H1 (cell line): ENCODE results near the gene CLASP2. TPM values are rescaled to one million over a fixed set of nuclear protein-coding genes. Genes with fewer than 3 reads are reported as not detected.

Source experiments
- CTCF ChIA-PET: fragments of 300-600 bp; sonication (Branson Sonifier 250); formaldehyde crosslinking; loops from one replicate; lab custom pipeline; 2021; ENCODE audit not compliant: partially characterized antibody; lab: Charles Lee
- POLR2A ChIA-PET: fragments of 300-600 bp; sonication (Branson Sonifier 250); formaldehyde crosslinking; loops from one replicate; lab custom pipeline; 2021; ENCODE audit warnings: inconsistent platforms; ENCODE audit not compliant: partially characterized antibody; lab: Charles Lee
- DNase-seq, 2 experiments: peaks; one replicate each; pipeline versions ENCODE4 v3.0.0 to v3.0.0-alpha.2; 2010 to 2022; ENCODE audit warnings: low spot score in 2 of 2, low read depth in 1 of 2, mixed read lengths in 1 of 2
- FAIRE-seq: peaks from 2 replicates; lab custom pipeline; 2011; peaks lifted over from hg19 to GRCh38; lab: Jason Lieb, UNC
- H2AFZ ChIP-seq: 2 replicates; pipeline ENCODE4 v1.8.1; 2012; ENCODE audit warnings: low read length, inconsistent platforms
- H2AK5ac ChIP-seq: 2 replicates; pipeline ENCODE4 v1.6.1; 2013; ENCODE audit warnings: low read depth, low read length
- H2BK120ac ChIP-seq: replicated peaks from 2 replicates; pipeline ENCODE3; 2013; ENCODE audit warnings: low read depth, low read length, inconsistent platforms
- H2BK12ac ChIP-seq: 2 replicates; pipeline ENCODE4 v1.6.1; 2013; ENCODE audit warnings: low read depth, low read length
- H2BK15ac ChIP-seq: 2 replicates; pipeline ENCODE4 v1.6.1; 2013; ENCODE audit warnings: low read length
- H2BK20ac ChIP-seq: 2 replicates; pipeline ENCODE4 v1.6.1; 2013; ENCODE audit warnings: low read length
- H2BK5ac ChIP-seq: 2 replicates; pipeline ENCODE4 v1.6.1; 2013; ENCODE audit warnings: low read depth, low read length
- H3K14ac ChIP-seq: 2 replicates; pipeline ENCODE4 v1.6.1; 2013; ENCODE audit warnings: inconsistent platforms; ENCODE audit not compliant: insufficient read length
- H3K18ac ChIP-seq: 2 replicates; pipeline ENCODE4 v1.6.1; 2013; ENCODE audit warnings: low read length; ENCODE audit errors: extremely low read depth
- H3K23ac ChIP-seq: 2 replicates; pipeline ENCODE4 v1.6.1; 2013; ENCODE audit warnings: inconsistent platforms; ENCODE audit not compliant: insufficient read length
- H3K23me2 ChIP-seq: 2 replicates; pipeline ENCODE4 v1.6.1; 2013; ENCODE audit warnings: low read depth, low read length
- H3K27ac ChIP-seq: 2 replicates; pipeline ENCODE4 v1.6.1; 2011; ENCODE audit warnings: low read depth, low read length, inconsistent platforms
- H3K27me3 ChIP-seq, 4 experiments: replicated peaks in 1 of 4; 1 replicate in 1 of 4; 2 replicates in 3 of 4; pipeline versions ENCODE4 v1.6.1 to v1.8.1; 2011 to 2013; ENCODE audit warnings: low read length in 3 of 4, mild to moderate bottlenecking in 3 of 4, inconsistent platforms in 2 of 4, mixed read lengths in 2 of 4, moderate library complexity in 1 of 4; ENCODE audit not compliant: control insufficient read depth in 3 of 4, insufficient read depth in 3 of 4; ENCODE audit errors: extremely low read depth in 1 of 4
- H3K36me3 ChIP-seq, 4 experiments: 2 replicates each; pipeline versions ENCODE4 v1.6.1 to v1.8.1; 2011 to 2013; ENCODE audit warnings: mild to moderate bottlenecking in 4 of 4, low read length in 3 of 4, moderate library complexity in 2 of 4, control low read depth in 1 of 4, inconsistent platforms in 1 of 4; ENCODE audit not compliant: insufficient read depth in 4 of 4, control insufficient read depth in 2 of 4
- H3K4ac ChIP-seq: replicated peaks from 2 replicates; pipeline ENCODE3; 2013; ENCODE audit warnings: low read length, low read depth, mixed read lengths, inconsistent platforms; ENCODE audit not compliant: insufficient read length
- H3K4me1 ChIP-seq, 4 experiments: replicated peaks in 1 of 4; 1 replicate in 1 of 4; 2 replicates in 3 of 4; pipeline versions ENCODE4 v1.6.1 to v1.8.1; 2011 to 2013; ENCODE audit warnings: low read length in 3 of 4, inconsistent platforms in 2 of 4, mixed read lengths in 1 of 4; ENCODE audit not compliant: insufficient read depth in 4 of 4, control insufficient read depth in 3 of 4
- H3K4me2 ChIP-seq, 2 experiments: 2 replicates each; pipeline versions ENCODE4 v1.6.1 to v1.8.1; 2011 to 2013; ENCODE audit warnings: low read depth in 2 of 2, low read length in 2 of 2, control low read depth in 1 of 2, inconsistent platforms in 1 of 2, mild to moderate bottlenecking in 1 of 2; ENCODE audit not compliant: insufficient read depth in 1 of 2
- H3K4me3 ChIP-seq, 4 experiments: fragments of 200-600, 300-600 bp in 1 of 4; sonication (generic), shearing (Covaris generic), sonication (Bioruptor Twin) in 1 of 4; 2 replicates each; pipeline versions ENCODE4 v1.5.1 to v1.8.1; 2011 to 2016; ENCODE audit warnings: low read length in 4 of 4, low read depth in 3 of 4, control low read depth in 2 of 4, inconsistent platforms in 2 of 4, mild to moderate bottlenecking in 2 of 4, mixed read lengths in 1 of 4, moderate library complexity in 1 of 4; ENCODE audit not compliant: insufficient read depth in 2 of 4; ENCODE audit errors: extremely low read depth in 1 of 4
- H3K56ac ChIP-seq: replicated peaks from 2 replicates; pipeline ENCODE3; 2013; ENCODE audit warnings: low read depth, mild to moderate bottlenecking, mixed read lengths, low read length, inconsistent platforms; ENCODE audit not compliant: insufficient read length
- H3K79me1 ChIP-seq: 2 replicates; pipeline ENCODE4 v1.6.1; 2013; ENCODE audit warnings: low read depth, low read length, control low read depth
- H3K79me2 ChIP-seq, 2 experiments: 2 replicates each; pipeline versions ENCODE4 v1.6.1 to v1.8.1; 2012 to 2013; ENCODE audit warnings: low read length in 2 of 2, mild to moderate bottlenecking in 2 of 2, inconsistent platforms in 1 of 2; ENCODE audit not compliant: insufficient read depth in 2 of 2, control insufficient read depth in 1 of 2
- H3K9ac ChIP-seq, 4 experiments: replicated peaks in 1 of 4; 1 replicate in 1 of 4; 2 replicates in 3 of 4; pipeline versions ENCODE4 v1.6.1 to v1.8.1; 2011 to 2013; ENCODE audit warnings: low read depth in 3 of 4, low read length in 3 of 4, control low read depth in 2 of 4, mild to moderate bottlenecking in 2 of 4, moderate library complexity in 2 of 4, inconsistent platforms in 1 of 4; ENCODE audit errors: extremely low read depth in 1 of 4
- H3K9me3 ChIP-seq, 2 experiments: 2 replicates each; pipeline versions ENCODE4 v1.6.1 to v1.8.1; 2012 to 2013; ENCODE audit warnings: mild to moderate bottlenecking in 2 of 2, moderate library complexity in 2 of 2, control low read depth in 1 of 2, inconsistent platforms in 1 of 2, low read depth in 1 of 2, low read length in 1 of 2, mixed read lengths in 1 of 2; ENCODE audit not compliant: insufficient read depth in 2 of 2
- H4K20me1 ChIP-seq, 2 experiments: replicated peaks in 1 of 2; 2 replicates each; pipeline versions ENCODE3 to v1.8.1; 2011 to 2013; ENCODE audit warnings: inconsistent platforms in 2 of 2, low read length in 2 of 2, mild to moderate bottlenecking in 1 of 2; ENCODE audit not compliant: insufficient read depth in 2 of 2, control insufficient read depth in 1 of 2
- H4K5ac ChIP-seq: 2 replicates; pipeline ENCODE4 v1.6.1; 2013; ENCODE audit warnings: low read length, low read depth, mixed read lengths, inconsistent platforms; ENCODE audit not compliant: insufficient read length
- H4K8ac ChIP-seq: 2 replicates; pipeline ENCODE4 v1.8.0; 2013; ENCODE audit warnings: mild to moderate bottlenecking, moderate library complexity, low read length, inconsistent platforms; ENCODE audit not compliant: insufficient read depth; ENCODE audit errors: extremely low read depth
- H4K91ac ChIP-seq: replicated peaks from 2 replicates; pipeline ENCODE3; 2013; ENCODE audit warnings: low read length, mixed read lengths, inconsistent platforms; ENCODE audit not compliant: insufficient read length
- ASH2L ChIP-seq: fragments of 200-600, 300-600 bp; sonication (generic); IDR thresholded peaks from one replicate; pipeline ENCODE4 v1.7.1; 2017; ENCODE audit warnings: low read length
- BACH1 ChIP-seq: IDR thresholded peaks from 2 replicates; pipeline ENCODE4 v1.6.1; 2012; ENCODE audit warnings: low read length, improper control_type of control experiment
- BRCA1 ChIP-seq: IDR thresholded peaks from 2 replicates; pipeline ENCODE4 v1.6.1; 2012; ENCODE audit warnings: low read depth, low read length, improper control_type of control experiment
- HDAC2 ChIP-seq, 2 experiments: fragments of 300-600 bp in 1 of 2; sonication (generic) in 1 of 2; IDR thresholded peaks; 2 replicates each; pipeline ENCODE4 v1.6.1; 2011 to 2012; ENCODE audit warnings: low read depth in 2 of 2, low read length in 2 of 2, mild to moderate bottlenecking in 2 of 2, moderate library complexity in 2 of 2, borderline replicate concordance in 1 of 2, inconsistent platforms in 1 of 2
- JUN ChIP-seq: IDR thresholded peaks from 2 replicates; pipeline ENCODE4 v1.6.1; 2011; ENCODE audit warnings: low read depth, mild to moderate bottlenecking, improper control_type of control experiment, low read length
- KDM4A ChIP-seq: IDR thresholded peaks from one replicate; pipeline ENCODE4 v1.7.1; 2012; ENCODE audit warnings: low read depth, mild to moderate bottlenecking, moderate library complexity, low read length, inconsistent platforms; ENCODE audit not compliant: severe bottlenecking
- NANOG ChIP-seq: IDR thresholded peaks from 2 replicates; pipeline ENCODE4 v1.6.1; 2011; ENCODE audit warnings: low read length, low read depth, mild to moderate bottlenecking, inconsistent platforms; ENCODE audit not compliant: insufficient read depth, poor library complexity, severe bottlenecking
- RBBP5 ChIP-seq: IDR thresholded peaks from 2 replicates; pipeline ENCODE4 v1.7.1; 2012; ENCODE audit warnings: low read depth, mild to moderate bottlenecking, inconsistent platforms, low read length, moderate library complexity, borderline replicate concordance
- RNF2 ChIP-seq: fragments of 200-900, 300-1000 bp; sonication (generic); IDR thresholded peaks from 2 replicates; pipeline ENCODE4 v1.7.1; 2016; ENCODE audit warnings: borderline replicate concordance, low read depth, mild to moderate bottlenecking, antibody characterized with exemption, low read length; ENCODE audit not compliant: poor library complexity, severe bottlenecking; ENCODE audit errors: missing control alignments
- TBP ChIP-seq: IDR thresholded peaks from 2 replicates; pipeline ENCODE4 v1.6.1; 2011; ENCODE audit warnings: low read depth, low read length, improper control_type of control experiment
- TCF12 ChIP-seq: IDR thresholded peaks from 2 replicates; pipeline ENCODE4 v1.6.1; 2011; ENCODE audit warnings: low read depth, mild to moderate bottlenecking, low read length
- USF2 ChIP-seq: IDR thresholded peaks from 2 replicates; pipeline ENCODE4 v1.6.1; 2011; ENCODE audit warnings: low read length, improper control_type of control experiment
- YY1 ChIP-seq: IDR thresholded peaks from 2 replicates; pipeline ENCODE4 v1.6.1; 2011; ENCODE audit warnings: low read depth, mild to moderate bottlenecking, low read length
- WGBS, 2 experiments: shearing (Covaris generic) in 1 of 2; methylation state at CpG; one replicate each; pipeline versions ENCODE4 v1.1.6 to v1.1.7; 2013 to 2015; ENCODE audit warnings: low lambda C conversion rate in 2 of 2, mixed read lengths in 2 of 2, inconsistent platforms in 1 of 2, low coverage in 1 of 2, missing lambda C conversion rate in 1 of 2; ENCODE audit not compliant: insufficient replicate concordance in 2 of 2, insufficient coverage in 1 of 2, insufficient read length in 1 of 2; ENCODE audit errors: extremely low coverage in 1 of 2, missing lambda C conversion rate in 1 of 2; 5-methylcytosine and 5-hydroxymethylcytosine counted together
- polyA plus RNA-seq, 7 experiments: library from polyadenylated mRNA; depleted of rRNA in 3 of 7; stranded (reverse) in 5 of 7; unstranded in 2 of 7; fragments of >200 nt in 5 of 7; fragments of 200-250 nt in 2 of 7; gene quantifications; 1 replicate in 5 of 7; 2 replicates in 1 of 7; 4 replicates in 1 of 7; pipeline versions ENCODE4 v1.2.1 to v1.2.3, GENCODE V29; 2011 to 2013; ENCODE audit warnings: missing spikeins in 2 of 7, mixed read lengths in 2 of 7
- total RNA-seq: library from RNA; stranded (reverse); fragmentation: NEBNext Ultra II Directional; extraction: Animal tissue kit (Norgen Biotek cat#: 25700); gene quantifications from 2 replicates; pipeline ENCODE4 v1.2.1, GENCODE V29; 2021

CLASP2 gene
- total and polyA plus RNA-seq, 2 of the 8 experiments (the other 6 are each of a cell fraction or from before 2014, with no cell fraction given) = 21.7 to 58.0 TPM

DNA sequence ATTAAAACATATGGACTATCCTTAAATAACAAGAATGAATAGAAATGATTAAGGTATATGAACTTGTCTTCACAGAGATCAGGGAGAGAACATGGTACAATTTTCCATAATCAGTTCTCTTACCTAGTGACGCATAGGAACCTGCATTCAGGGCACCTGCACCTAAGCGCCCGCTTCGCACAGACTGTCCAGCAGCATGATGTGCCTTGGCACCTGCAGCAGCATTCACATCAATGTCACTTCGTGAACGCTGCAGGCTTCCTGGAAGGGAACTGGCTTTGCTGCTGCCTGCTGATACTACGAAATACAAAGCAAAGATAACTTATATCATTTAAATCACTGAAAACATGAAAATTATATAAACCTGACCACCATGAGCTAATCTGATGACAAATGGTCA, 115.2 kb downstream of the CLASP2 start:
- Histone ChIP-seq H3K18ac (no peak overlapping the region), H4K91ac (no peak overlapping the region), H3K4me1 (no peaks in the 10 kb centered on the region), H4K8ac (no peak overlapping the region), H3K36me3 (peaks cover 0 to 30% (median 18%) of the 10 kb centered on the region in 4 experiments; a peak in 5 of 8 replicates), H4K5ac (no peak overlapping the region), H3K4me2 (no peak overlapping the region), H3K79me2 (no peaks in the 10 kb centered on the region), H3K4ac (no peak overlapping the region), H2BK20ac (no peak overlapping the region), H2BK12ac (no peak overlapping the region), H3K9me3 (no peaks in the 10 kb centered on the region), H3K27ac (no peak overlapping the region), H3K14ac (no peak overlapping the region), H2BK120ac (no peak overlapping the region), H3K23me2 (no peaks in the 10 kb centered on the region; the same call in 1 of the 2 replicates), H3K9ac (no peak overlapping the region), H2AK5ac (no peak overlapping the region), H2BK5ac (no peak overlapping the region), H3K27me3 (no peaks in the 10 kb centered on the region), H3K79me1 (no peaks in the 10 kb centered on the region), H3K56ac (no peak overlapping the region), H2AFZ (no peak overlapping the region), H3K23ac (no peak overlapping the region), H2BK15ac (no peak overlapping the region), H3K4me3 (no peak overlapping the region), H4K20me1 (no peaks in the 10 kb centered on the region)
- FAIRE-seq = no peak
- no peak for DNase-seq
- no peak for TF ChIP-seq TBP
- no peak for TF ChIP-seq USF2
- TF ChIP-seq BRCA1 = no peak
- TF ChIP-seq KDM4A = no peak
- no peak for TF ChIP-seq TCF12
- TF ChIP-seq ASH2L = no peak
- no peak for TF ChIP-seq YY1
- TF ChIP-seq BACH1 = no peak
- no peak for TF ChIP-seq JUN
- no peak for TF ChIP-seq RNF2
- TF ChIP-seq NANOG = no peak
- no peak for TF ChIP-seq RBBP5
- TF ChIP-seq HDAC2 (IDR thresholded peaks at IDR 0.05; ENCODE audit: borderline replicate concordance in 1 of 2, low read depth in 2 of 2, low read length in 2 of 2) = no peak
- POLR2A ChIA-PET = no interaction called here
- CTCF ChIA-PET = no interaction called here
- 97% methylated on average over 7 of the region's 7 CpGs; no CpG with 5 or more reads in 1 of the 2 experiments for WGBS, 2 experiments
